Epithelial cell of prostate (primary cell): Measurements from ENCODE around the gene ENDOD1.

Experiments used
- DNase-seq: peaks from one replicate; pipeline ENCODE4 v3.0.0-alpha.2; 2011; ENCODE audit warnings: low read depth, low spot score
- H3K27ac ChIP-seq: fragments of 450-650 bp; 2 replicates; pipeline ENCODE4 v1.5.1; 2017; ENCODE audit warnings: mild to moderate bottlenecking

ENDOD1 gene

DNA sequence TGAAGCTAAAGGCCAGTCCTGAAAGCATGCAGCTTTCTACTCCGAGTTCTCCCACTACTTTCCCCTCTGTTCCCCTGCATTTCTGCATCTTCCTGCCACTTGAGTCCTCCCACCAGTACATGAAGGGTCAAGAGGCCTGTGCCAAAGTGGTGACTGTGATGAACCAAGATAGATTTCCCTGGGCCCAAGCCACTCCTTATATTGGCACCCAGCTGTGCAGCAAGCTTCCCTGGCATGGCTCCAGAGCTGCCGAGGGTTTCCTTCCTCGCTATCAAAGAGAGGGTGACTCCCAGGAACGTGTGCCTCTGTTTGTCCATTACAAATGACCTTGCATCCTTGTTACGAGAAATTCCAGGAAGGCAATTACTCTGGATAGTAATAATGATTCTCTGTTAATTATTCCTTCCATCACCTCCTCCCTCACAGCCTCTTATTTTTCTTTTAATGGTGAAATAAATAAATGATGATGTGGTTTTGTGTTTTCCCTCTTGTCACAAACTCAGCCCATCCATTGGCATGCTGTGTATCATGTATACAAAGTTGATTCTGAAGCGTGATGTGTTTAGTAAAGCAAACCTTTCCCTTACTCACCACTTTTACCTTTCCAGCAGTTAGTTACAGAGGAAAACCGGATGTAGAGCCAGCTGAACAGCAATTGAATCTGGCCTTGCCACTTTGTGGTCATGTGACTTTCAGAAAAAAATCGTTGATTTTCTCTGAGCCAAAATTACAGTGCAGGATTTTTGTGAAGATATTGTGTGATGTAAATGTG is 14.7 kb upstream of the ENDOD1 start:
- DNase-seq = no peak
- H3K27ac ChIP-seq = peak overlapping the region; percentile 44

DNA sequence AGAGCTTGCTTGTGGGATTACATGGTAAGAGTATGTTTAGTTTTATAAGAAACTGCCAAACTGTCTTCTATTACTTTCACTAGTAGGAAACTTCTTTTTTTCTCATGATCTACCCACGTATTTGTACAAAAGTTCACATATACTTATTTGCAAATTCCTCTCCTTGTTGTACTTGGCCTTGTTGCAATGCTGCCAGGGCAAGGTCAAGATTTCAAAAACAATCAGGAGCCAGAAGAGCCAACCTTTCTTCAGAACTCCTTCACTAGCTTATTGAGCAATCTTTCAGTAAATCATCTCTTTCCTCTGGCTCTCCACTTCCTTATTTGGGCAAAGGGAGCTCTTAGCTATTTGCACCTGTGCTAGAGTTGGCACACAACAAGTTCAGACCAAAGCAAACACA is 13.2 kb upstream of the ENDOD1 start:
- DNase-seq = no peak
- H3K27ac ChIP-seq = no peak overlapping the region

DNA sequence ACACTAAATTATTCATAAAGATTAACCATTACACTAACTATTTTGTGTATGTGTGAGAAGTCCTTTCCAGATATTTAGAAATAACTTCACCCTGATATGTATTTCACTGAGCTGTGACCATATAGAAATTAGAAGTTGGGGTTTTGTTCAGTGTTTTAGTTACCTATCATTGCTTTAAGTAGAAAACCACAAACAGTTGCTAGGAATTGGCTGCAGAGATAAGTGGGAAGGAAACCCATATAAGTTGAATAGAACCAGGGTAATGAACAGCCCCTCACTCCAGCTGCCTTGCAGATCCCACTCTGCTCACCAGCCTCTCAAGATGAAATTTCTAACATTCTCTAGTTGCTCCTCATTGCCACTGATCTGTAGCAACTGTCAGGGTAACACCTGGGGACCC is 12.7 kb upstream of the ENDOD1 start:
- no peak for DNase-seq
- H3K27ac ChIP-seq = no peak overlapping the region

DNA sequence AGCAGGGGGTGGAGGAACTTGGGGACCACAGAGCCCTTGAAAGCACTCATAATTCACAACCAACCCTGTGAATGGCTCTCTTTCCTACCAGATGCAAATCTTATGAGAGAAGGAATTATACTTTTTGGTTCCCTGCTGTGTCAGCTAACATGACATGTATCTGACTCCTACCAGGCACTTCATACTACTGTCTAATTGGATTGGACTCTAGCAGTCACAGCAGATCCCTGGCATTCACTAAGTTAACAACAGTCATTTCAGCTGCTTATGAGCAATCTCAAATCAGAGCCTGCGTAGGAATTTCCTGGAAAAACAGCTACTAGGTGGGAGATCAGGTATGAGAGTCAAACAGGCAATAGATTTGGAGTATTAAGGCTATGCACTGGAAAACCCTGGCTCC is 11.1 kb upstream of the ENDOD1 start:
- DNase-seq = no peak
- H3K27ac ChIP-seq = no peak overlapping the region

DNA sequence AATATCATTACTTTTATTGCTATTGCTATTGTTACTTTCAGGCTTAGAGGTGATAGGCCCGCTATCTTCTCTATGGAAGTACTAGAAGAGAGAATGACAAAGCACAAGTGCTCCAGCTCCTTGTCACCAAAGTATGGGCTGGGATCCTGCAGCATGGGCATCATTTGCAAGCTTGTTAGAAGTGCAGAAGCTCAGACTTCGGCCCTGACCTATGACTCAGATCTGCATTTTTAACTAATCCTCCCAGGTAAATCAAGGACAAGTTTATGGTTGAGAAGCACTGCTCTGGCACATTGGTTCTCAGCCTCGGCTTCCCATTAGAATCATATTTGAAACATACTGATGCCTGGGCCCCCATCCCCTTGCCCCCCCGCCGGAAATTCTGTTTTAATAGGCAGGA is 8.6 kb upstream of the ENDOD1 start:
- no peak for DNase-seq
- H3K27ac ChIP-seq = no peak overlapping the region

DNA sequence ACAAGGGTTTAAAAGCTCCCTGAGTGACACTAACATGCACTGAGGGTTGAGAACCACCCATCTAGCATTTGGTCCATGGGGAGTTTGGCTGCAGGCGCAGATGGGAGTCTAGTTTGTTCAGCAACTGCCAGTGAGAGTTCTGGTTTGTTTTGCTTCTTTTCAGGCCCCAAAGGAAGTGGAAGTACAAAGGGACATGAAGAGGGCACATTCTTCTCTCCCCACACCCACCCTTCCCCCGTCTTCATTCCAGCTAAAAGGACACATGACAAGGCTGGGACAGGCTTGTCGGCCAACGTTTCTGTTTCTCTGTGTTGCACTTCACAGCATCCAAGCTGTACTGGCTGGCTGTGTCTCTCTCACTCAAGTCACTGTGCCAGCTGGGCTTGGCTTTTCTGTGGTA is 8.2 kb upstream of the ENDOD1 start:
- H3K27ac ChIP-seq = no peak overlapping the region
- DNase-seq = no peak

DNA sequence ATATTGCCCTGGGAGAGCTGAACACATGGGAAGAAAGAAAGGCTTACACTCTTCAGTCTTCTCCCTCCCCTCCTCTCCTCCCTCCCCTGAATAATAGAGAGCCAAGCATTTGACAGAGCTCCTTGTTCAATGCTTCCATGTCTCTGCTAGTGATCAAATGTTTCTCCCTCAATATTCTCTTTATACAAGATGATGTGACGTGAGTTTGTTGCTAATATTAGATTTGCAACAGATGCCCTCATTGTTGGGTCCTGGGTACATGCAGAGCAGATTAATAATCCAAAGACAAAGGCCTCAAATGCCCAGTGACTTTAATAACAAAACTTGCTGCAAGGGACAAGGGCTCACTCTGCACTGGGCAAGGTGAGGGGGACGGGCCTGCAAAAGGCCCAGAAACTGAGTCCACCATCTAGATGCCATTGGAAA is 7.1 kb upstream of the ENDOD1 start:
- DNase-seq = no peak
- H3K27ac ChIP-seq = no peak overlapping the region

DNA sequence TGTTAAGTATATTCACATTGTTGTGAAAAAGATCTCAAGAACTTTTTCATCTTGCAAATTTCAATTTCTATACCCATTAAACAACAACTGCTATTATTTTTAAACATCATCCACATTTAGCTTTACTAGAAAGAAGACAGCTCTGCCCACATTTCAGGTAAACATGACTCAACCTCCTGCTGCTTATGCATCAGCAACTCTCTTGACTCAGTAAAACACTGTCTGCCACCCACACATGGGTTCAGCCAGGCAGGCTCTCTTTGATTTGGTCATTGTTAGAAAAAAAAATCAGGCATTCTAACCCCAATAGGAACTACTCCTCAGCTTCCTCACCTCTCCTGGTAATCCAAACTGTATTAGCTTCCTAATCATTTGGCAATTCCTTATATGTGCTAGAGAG is 5.1 kb upstream of the ENDOD1 start:
- H3K27ac ChIP-seq = peak overlapping the region; percentile 55
- DNase-seq = peak; percentile 82

DNA sequence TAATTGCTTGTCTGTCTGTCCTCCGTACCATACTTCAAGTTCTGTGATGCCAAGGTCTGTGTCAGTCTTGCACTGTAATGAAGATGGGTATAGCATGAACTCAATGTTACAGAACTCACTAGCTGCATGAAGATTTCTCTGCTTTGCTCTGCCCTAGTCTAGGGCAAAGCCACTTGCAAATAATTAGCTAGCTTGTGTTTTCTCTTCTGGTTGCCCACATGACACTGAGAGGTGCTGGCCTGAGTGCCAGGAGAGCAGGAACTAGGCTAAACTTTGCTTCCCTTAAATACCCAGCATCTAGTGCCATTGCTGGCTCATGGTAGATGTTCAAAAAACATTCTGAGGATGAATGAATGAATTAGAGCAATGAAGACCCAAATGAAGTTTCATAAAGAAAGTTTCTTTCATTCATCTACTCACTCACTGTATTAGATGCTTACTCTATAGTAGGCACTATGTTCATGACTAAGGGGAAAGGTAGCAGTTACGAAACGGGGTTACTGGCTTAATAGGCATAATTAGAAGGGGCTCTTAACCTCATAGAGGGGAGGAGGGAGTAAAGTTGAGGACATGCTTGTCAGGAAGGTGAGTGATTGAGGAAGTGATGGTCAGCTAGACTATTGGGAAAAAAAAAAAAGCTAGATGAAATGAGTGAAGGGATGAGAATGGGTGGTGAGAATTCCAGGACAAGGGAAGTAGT is 4.4 kb upstream of the ENDOD1 start:
- no peak for DNase-seq
- H3K27ac ChIP-seq = peak overlapping the region; percentile 55

DNA sequence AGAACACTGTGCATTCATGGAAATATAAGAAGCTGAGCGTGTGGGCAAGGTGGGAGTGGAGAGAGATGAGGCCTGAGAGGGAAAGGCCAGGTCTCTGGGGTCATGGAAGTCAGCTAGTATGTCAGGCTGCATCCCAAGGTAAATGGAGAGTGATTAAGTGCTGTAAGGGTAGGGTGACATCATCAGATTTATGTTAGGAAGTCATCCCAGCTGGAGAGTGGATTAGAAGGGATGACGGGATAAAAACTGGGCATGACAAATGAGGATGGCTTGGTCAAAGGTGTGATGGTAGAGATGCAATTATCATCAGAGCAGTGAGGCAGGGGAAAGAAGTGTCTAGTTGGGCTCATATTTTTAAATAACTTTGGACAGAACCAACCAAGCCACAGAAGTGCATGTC is 3.5 kb upstream of the ENDOD1 start:
- no peak for DNase-seq
- no peak overlapping the region for H3K27ac ChIP-seq

DNA sequence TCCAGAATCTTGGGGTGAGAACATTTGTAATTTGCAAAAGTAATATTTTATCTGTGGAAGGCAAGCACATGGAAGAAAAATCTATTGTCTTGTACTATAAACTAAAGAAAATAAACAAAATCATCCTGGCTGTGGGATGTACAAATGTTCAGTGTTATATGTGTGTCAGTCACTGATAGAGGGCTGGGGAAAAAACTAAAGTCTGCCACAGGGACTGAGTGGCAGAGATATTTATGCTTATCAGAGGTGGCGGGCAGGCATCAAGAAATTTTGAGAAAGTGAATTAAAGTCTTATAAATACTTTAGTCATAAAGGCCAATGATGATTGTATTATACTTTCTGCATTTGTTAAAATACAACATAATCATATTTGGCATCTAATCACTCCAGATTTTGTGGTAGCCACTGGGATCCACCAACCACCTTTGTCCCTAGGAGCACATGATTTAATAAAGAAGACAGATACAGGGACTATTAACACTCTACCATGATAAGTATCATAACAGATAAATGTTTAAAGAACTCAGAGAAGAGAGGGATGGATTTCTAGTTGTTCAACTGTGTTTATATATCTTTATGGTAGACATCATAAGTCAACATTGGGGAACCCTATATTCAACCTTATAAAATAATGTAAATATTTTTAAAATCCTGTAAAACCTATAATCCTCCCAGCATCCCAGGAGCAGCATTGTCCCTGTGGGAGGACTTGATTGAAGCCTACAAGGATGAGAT is 2.6 kb upstream of the ENDOD1 start:
- no peak overlapping the region for H3K27ac ChIP-seq
- DNase-seq = no peak

DNA sequence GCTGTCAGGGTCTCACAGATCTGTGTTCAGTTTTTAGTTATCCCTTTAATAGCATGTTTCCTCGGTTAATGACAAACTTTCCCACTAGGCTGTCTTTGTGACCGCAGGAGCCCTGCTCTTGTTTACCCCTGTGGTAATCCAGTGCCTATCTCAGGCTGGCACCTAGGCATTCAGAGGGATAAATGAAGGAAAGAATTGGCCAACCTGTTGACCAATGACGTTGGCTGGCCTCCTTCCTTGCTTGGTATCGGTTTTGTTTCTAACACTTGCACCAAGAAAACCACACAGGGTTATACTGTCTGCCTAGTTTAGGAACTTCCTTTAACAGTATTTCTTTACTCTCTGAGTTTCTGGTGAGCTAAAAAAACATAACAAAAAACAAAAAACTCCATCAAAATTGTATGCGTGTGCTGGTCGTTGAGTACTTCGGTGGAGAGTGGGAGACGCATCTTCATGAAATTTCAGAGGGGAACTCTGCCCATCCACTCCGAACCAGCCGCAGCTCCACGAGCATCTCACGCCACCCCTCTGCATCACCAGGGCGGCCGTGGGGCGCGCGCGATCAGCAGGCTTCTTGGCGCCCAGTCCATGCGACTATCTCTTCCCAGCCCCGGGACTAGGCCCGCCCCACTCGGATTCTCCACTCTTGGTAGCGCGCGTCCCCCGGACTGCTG is 563 bp upstream of the ENDOD1 start:
- no peak for DNase-seq

DNA sequence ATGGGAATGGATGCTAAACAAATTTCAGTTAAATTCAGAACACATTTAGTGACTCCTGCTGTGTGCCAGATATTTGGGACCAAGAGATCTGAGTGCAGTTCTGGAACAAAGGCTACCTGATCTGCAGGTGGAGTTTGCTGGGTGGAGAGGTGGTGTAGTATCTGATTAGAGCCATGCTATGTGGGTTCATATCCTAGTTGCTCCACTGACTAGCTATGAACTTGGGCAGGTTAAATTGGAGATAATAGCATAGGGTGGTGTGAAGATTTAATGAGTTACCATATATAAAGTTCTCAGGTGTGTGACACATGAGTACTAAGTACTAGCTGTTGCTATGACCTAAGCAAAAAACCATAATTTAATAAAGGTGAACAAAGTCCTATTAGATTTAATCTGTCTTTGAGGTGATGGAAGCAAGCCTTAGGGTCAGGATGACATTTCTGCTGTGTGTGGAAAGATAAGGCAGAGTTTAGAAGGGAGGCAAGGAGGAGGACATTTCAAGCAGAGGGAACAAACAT is 2.1 kb downstream of the ENDOD1 start:
- no peak for DNase-seq

More for the DNA sequence above, 563 bp upstream of the ENDOD1 start:
- peak overlapping the region; percentile 59 for H3K27ac ChIP-seq

DNA sequence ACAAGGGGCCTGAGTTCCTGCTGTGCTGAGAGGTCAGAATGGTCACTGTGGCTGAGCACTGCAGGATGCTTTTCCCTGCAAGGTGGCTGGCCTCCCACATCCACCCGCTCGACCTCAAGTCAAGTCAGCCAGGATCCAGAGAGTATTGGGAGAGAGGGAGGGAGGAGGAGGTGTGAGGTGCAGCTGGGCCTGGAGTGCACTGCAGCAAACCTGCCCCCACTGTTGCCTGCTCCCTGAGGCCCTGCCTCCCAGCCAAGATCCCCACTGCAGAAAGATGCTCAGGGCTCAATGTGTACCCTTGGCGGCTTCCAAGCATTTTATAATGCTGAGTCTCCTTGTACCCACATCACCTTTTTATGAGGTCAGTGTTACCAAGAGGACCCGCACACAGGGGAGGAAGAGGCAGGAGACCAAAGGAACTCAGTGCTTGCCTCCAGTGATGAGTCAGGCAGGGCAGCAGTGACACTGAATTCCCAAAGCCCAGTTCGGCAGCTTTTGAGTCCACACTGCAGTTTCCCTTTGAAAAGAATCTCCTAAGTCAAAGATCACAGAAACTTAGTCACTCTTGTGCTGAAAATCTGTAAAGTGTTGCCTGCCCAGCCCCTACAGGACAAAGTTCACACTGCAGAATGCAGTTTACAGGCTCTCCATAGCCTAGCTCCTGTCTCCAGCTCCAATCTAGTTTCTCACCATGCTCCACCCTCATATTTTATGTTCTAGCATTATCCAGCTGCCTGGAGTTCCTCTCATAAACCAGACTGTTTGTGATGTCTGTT is 3.1 kb downstream of the ENDOD1 start:
- DNase-seq = no peak
- H3K27ac ChIP-seq = peak overlapping the region; percentile 24

More for the DNA sequence above, 2.1 kb downstream of the ENDOD1 start:
- H3K27ac ChIP-seq = no peak overlapping the region

DNA sequence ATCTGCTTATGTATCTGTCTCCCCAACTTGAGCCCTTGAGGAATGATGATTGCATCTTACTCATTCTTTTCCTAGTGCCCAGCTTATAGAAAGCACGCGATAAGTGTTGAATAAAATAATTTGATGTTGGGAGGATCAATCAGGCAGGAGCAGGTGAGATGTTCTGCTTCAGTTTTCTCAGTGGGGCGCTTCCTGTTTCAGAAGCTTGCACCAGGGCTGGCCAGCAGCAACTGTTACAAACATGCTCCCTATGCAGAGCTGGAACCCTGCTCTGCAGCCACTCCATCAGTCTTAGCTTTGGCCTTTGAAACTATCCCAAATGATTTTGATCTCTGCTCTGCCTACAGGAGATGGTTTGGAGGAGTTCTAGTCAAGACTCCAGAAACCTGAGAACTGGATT is 3.9 kb downstream of the ENDOD1 start:
- peak overlapping the region; percentile 24 for H3K27ac ChIP-seq
- DNase-seq = no peak

DNA sequence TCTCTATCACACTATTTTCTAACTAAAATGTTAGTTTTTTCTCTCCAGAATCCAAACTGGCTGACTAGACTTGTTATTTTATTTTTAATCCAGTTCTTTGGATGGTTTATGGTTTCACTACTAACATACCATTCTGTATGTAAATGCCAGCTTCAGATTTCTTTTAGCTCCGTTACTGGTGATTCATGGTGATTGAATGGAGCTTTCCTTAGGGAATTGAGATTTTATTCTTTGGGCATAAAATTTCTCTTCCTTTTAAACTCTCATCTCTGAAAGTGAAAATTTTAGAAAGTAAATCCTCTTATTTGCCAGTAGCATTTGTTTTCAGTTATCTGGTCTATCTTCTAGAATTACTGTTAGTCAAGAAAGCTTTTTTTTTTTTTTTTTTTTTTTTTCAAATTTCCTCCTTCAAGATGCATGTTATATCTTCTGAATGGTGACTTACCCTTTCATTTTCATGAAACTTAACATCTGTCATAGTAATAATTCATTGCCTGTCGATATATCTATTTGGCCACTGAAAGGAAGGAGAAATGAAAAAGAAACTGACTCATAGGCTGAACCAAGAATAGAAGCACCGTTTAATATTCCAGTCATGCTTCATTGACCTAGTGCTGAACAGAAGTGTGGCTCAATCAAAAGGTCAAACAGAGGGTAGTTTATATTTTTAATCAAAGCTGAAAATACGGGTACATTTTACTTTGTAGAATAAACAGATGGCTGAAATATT is 6.4 kb downstream of the ENDOD1 start:
- DNase-seq = no peak

DNA sequence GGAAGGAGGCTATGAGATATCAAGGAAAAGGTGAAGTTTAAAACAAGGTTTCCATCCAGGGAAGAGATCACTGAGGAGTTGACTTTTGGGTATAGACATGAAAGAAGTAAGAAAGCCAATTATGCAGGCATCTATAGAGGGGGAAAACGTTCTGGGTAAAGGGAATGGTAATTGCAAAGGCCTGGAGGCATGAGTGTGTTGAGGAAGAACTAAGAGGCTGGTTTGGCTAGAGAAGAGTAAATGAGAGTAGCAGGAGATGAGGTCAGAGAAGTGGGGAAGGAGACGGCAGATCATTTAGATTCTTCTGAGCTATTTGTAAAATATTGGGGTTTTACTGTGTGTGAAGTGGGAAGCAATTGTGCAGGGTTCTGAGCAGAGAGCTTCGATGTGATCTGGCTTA is 7.6 kb downstream of the ENDOD1 start:
- H3K27ac ChIP-seq = no peak overlapping the region
- DNase-seq = no peak

More for the DNA sequence above, 6.4 kb downstream of the ENDOD1 start:
- no peak overlapping the region for H3K27ac ChIP-seq

DNA sequence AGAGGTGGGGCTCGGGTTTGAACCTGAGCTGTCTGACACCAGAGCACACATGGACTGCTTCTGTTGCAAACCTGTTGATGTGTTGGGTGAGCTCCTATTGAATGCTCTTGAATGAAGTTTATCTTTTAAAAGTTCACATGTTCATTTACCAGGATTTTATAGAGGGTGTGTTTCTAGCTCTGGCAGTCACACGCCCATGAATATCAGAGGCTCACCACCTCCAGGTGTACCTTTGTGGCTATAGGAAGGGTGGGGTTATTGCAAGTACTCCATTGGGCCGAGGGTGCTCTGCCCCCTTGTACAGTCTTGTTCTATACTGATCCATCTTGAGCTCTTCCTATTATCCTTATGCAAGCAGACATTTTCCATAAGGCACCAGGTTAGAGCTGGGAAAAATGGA is 9.2 kb downstream of the ENDOD1 start:
- no peak for DNase-seq
- H3K27ac ChIP-seq = no peak overlapping the region

DNA sequence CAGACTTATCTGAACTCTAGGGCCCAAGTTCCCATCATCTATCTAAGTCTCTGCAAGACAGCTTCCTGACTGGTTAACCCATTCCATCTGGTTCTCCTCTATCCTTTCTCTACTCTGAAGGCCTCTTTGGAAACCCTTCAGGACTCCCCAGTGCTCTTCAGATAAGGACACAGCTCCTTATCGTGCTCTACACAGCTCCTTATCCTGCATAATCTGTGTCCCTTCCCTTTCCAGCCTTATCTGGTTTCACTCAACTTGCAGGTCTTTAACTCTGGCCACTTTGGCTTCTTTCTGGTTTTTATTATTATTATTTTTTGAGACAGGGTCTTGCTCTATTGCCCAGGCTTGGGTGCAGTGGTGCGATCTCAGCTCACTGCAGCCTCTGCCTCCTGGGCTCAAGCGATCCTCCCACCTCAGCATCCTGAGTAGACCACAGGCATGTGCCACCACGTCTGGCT is 10.6 kb downstream of the ENDOD1 start:
- no peak overlapping the region for H3K27ac ChIP-seq
- no peak for DNase-seq
